Body of pancreas (tissue), 4 donors: ENCODE data around the gene JOSD1. TPM values are rescaled to one million over a fixed set of nuclear protein-coding genes. Genes with fewer than 3 reads are reported as not detected.
"Not testable (repeated sequence)": the region's sequence is repeated elsewhere in the genome, so short reads cannot be mapped to it uniquely, and the experiment has no call there.

Source experiments
- ATAC-seq: fragments of 150-250 bp; one replicate; pipeline ENCODE4 v1.9.1; 2016
- DNase-seq, 4 donors: peaks; one replicate each; pipeline ENCODE4 v3.0.0-alpha.2; 2019
- H3K27ac ChIP-seq, 4 donors: fragments of 200-600 bp; sonication (generic); 1 replicate in 3 of 4; 2 replicates in 1 of 4; pipeline versions ENCODE4 v1.5.1 to v1.6.1; 2016 to 2019; ENCODE audit warnings: mild to moderate bottlenecking in 1 of 4, mixed read lengths in 1 of 4, moderate library complexity in 1 of 4
- H3K27me3 ChIP-seq, 2 donors: fragments of 200-600 bp; sonication (generic); one replicate each; pipeline ENCODE4 v1.6.0; 2016; ENCODE audit warnings: mild to moderate bottlenecking in 1 of 2
- H3K36me3 ChIP-seq, 2 donors: fragments of 200-600 bp; sonication (generic); replicated peaks in 1 of 2; 2 replicates each; pipeline ENCODE4 v1.5.1; 2016; ENCODE audit warnings: low read depth in 2 of 2; ENCODE audit not compliant: insufficient read depth in 1 of 2
- H3K4me1 ChIP-seq: fragments of 200-600 bp; sonication (generic); one replicate; pipeline ENCODE4 v1.6.0; 2016
- H3K4me3 ChIP-seq, 2 donors: fragments of 200-600 bp; sonication (generic); 1 replicate in 1 of 2; 2 replicates in 1 of 2; pipeline ENCODE4 v1.5.1; 2016 to 2019
- H3K9me3 ChIP-seq, 3 donors: fragments of 200-600 bp; sonication (generic); 1 replicate in 2 of 3; 2 replicates in 1 of 3; pipeline ENCODE4 v1.5.1; 2016
- POLR2A ChIP-seq, 3 donors: fragments of 450-650 bp; IDR thresholded peaks; one replicate each; pipeline ENCODE4 v1.6.1; 2016; ENCODE audit warnings: antibody characterized with exemption in 3 of 3, mild to moderate bottlenecking in 2 of 3
- WGBS, 2 donors: methylation state at CpG; one replicate each; pipeline ENCODE4 v1.1.5; 2017; 5-methylcytosine and 5-hydroxymethylcytosine counted together
- intact Hi-C: fragments of 100-400 bp; cut with DNase I; formaldehyde crosslinking; loops from one replicate; pipeline ENCODE4 v1.15.1; 2023
- small RNA-seq: library from RNA; depleted of rRNA; stranded (forward); fragments of <200 nt; gene quantifications from one replicate; pipeline ENCODE3, GENCODE V24; 2016
- total RNA-seq, 2 donors: library from RNA; depleted of rRNA; stranded (reverse); fragments of >200 nt; gene quantifications; one replicate each; pipeline ENCODE4 v1.1.0, GENCODE V29; 2016
- TF ChIP-seq, protein P1 (sequence below), 7 experiments: fragments of 450-650 bp in 4 of 7; fragments of 200-600 bp in 3 of 7; sonication (generic) in 3 of 7; IDR thresholded peaks; one replicate each; pipeline ENCODE4 v1.5.1; 2016 to 2019; ENCODE audit warnings: antibody characterized with exemption in 7 of 7

JOSD1 gene
- total RNA-seq, 2 donors from 2014 or later, result 20.4 to 50.3 TPM

- no peak for DNase-seq
- Histone ChIP-seq H3K4me3 (no peak overlapping the region), H3K9me3 (no peaks in the 10 kb centered on the region), H3K27me3 (no peaks in the 10 kb centered on the region), H3K27ac (no peak overlapping the region), H3K36me3 (no peaks in the 10 kb centered on the region), H3K4me1 (no peaks in the 10 kb centered on the region)
- ATAC-seq, result no peak
- TF ChIP-seq POLR2A (IDR thresholded peaks at IDR 0.05), result no peak
- intact Hi-C loops, result no loop called here
- 90 to 92% methylated on average over 6 of the region's 6 CpGs for WGBS, 2 donors
Measured at GRCh38 chr22:38645430-38645829, 55.3 kb downstream of the JOSD1 start.

GRCh38 chr22:38644245-38644644 is 56.5 kb downstream of the JOSD1 start:
- not testable (repeated sequence) for ATAC-seq

GRCh38 chr22:38641476-38642040 is 59.2 kb downstream of the JOSD1 start:
- 88 to 94% methylated on average over 13 of the region's 13 CpGs for WGBS, 2 donors
- ATAC-seq (no peak), DNase-seq (no peak)
- TF ChIP-seq POLR2A (IDR thresholded peaks at IDR 0.05), result no peak
- TF ChIP-seq, protein P1, sequence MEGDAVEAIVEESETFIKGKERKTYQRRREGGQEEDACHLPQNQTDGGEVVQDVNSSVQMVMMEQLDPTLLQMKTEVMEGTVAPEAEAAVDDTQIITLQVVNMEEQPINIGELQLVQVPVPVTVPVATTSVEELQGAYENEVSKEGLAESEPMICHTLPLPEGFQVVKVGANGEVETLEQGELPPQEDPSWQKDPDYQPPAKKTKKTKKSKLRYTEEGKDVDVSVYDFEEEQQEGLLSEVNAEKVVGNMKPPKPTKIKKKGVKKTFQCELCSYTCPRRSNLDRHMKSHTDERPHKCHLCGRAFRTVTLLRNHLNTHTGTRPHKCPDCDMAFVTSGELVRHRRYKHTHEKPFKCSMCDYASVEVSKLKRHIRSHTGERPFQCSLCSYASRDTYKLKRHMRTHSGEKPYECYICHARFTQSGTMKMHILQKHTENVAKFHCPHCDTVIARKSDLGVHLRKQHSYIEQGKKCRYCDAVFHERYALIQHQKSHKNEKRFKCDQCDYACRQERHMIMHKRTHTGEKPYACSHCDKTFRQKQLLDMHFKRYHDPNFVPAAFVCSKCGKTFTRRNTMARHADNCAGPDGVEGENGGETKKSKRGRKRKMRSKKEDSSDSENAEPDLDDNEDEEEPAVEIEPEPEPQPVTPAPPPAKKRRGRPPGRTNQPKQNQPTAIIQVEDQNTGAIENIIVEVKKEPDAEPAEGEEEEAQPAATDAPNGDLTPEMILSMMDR (IDR thresholded peaks at IDR 0.05), result no peak
- H3K27ac ChIP-seq, result no peak overlapping the region
- no peaks in the 10 kb centered on the region for H3K36me3 ChIP-seq
- H3K4me1 ChIP-seq, result no peaks in the 10 kb centered on the region
- intact Hi-C loops, result no loop called here
- H3K27me3 ChIP-seq, result no peaks in the 10 kb centered on the region
- H3K4me3 ChIP-seq, result no peak overlapping the region
- no peaks in the 10 kb centered on the region for H3K9me3 ChIP-seq

More at GRCh38 chr22:38644245-38644644, 56.5 kb downstream of the JOSD1 start:
- 85 to 90% methylated on average over 5 of the region's 5 CpGs for WGBS, 2 donors
- intact Hi-C loops, H3K9me3 ChIP-seq, H3K36me3 ChIP-seq, H3K27ac ChIP-seq, H3K4me1 ChIP-seq, H3K4me3 ChIP-seq, H3K27me3 ChIP-seq, DNase-seq: not testable (repeated sequence)

- intact Hi-C loops, result no loop called here
Measured at GRCh38 chr22:38638728-38639127, 62.0 kb downstream of the JOSD1 start.

DNA sequence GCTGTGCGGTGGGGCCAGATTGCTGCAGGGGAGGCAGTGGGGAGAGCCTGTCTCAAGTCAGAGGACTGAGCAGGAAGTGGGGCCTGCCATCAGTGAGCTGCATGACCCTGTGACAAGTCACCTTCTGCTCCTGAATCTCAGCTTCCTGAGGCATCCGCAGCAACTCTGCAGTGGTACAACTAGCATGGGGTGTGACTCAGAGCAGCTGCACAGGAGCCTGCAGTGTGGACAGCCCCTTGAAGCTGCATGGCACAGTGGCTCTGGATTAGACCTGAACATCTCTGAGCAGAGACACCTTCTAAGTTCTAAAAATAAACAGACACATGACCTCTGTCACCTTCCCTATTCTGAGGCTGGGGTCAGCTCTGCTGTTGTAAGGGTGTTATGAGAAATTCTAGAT is 62.5 kb downstream of the JOSD1 start:
- TF ChIP-seq, protein P1 (IDR thresholded peaks at IDR 0.05), result no peak
- TF ChIP-seq POLR2A (IDR thresholded peaks at IDR 0.05), result no peak
- 84 to 93% methylated on average over 2 of the region's 2 CpGs for WGBS, 2 donors
- Histone ChIP-seq H3K4me3 (no peak overlapping the region), H3K4me1 (no peaks in the 10 kb centered on the region), H3K36me3 (no peaks in the 10 kb centered on the region), H3K9me3 (no peaks in the 10 kb centered on the region), H3K27ac (no peak overlapping the region), H3K27me3 (no peaks in the 10 kb centered on the region)
- DNase-seq (no peak), ATAC-seq (no peak)
- intact Hi-C loops, result no loop called here

More at GRCh38 chr22:38638728-38639127, 62.0 kb downstream of the JOSD1 start:
- TF ChIP-seq, protein P1 (IDR thresholded peaks at IDR 0.05), result no peak
- no peak for TF ChIP-seq POLR2A (IDR thresholded peaks at IDR 0.05)
- no peak overlapping the region for H3K4me3 ChIP-seq
- H3K36me3 ChIP-seq, result no peaks in the 10 kb centered on the region
- no peaks in the 10 kb centered on the region for H3K27me3 ChIP-seq
- H3K27ac ChIP-seq, result no peak overlapping the region
- no peak for DNase-seq
- WGBS, 2 donors, result 59 to 69% methylated on average over 3 of the region's 3 CpGs
- no peaks in the 10 kb centered on the region for H3K9me3 ChIP-seq
- ATAC-seq, result no peak
- H3K4me1 ChIP-seq, result no peaks in the 10 kb centered on the region

Small RNA genes lying within 50 kb of the gene (small RNA-seq; reads per million reads assigned to genes)
- gene AL021707.8, result not detected

Other genes starting within 250 kb of the JOSD1 start
- gene KCNJ4, start 245.7 kb downstream of the JOSD1 start, total RNA-seq, result not detected
- 10 to 100 TPM in 1 of 2 donors, 1 to 10 TPM in 1; 5.6 to 16.3 TPM for gene KDELR3, start 232.8 kb downstream of the JOSD1 start, total RNA-seq
- 100 to 1,000 TPM; 403 to 467 TPM for gene DDX17, start 194.6 kb downstream of the JOSD1 start, total RNA-seq
- gene DMC1, start 130.8 kb downstream of the JOSD1 start, total RNA-seq, result under 1 TPM in 1 of 2 donors, not detected in 1; 0.78 TPM
- 1 to 10 TPM; 1.3 to 3.6 TPM for gene FAM227A, start 44.6 kb downstream of the JOSD1 start, total RNA-seq
- gene CBY1, start 44.3 kb downstream of the JOSD1 start, total RNA-seq, result 10 to 100 TPM in 1 of 2 donors, 1 to 10 TPM in 1; 8.6 to 16.5 TPM
- gene TOMM22, start 19.0 kb downstream of the JOSD1 start, total RNA-seq, result 10 to 100 TPM; 16.6 to 21.4 TPM
- 10 to 100 TPM; 34.0 to 53.4 TPM for gene GTPBP1, start 5.0 kb upstream of the JOSD1 start, total RNA-seq
- 100 to 1,000 TPM; 143 to 166 TPM for gene SUN2, start 55.1 kb upstream of the JOSD1 start, total RNA-seq
- 10 to 100 TPM; 11.4 to 13.8 TPM for gene DNAL4, start 93.2 kb upstream of the JOSD1 start, total RNA-seq
- 10 to 100 TPM in 1 of 2 donors, 1 to 10 TPM in 1; 6.0 to 10.5 TPM for gene NPTXR, start 143.1 kb upstream of the JOSD1 start, total RNA-seq
- gene CBX6, start 171.3 kb upstream of the JOSD1 start, total RNA-seq, result 10 to 100 TPM; 32.7 to 45.2 TPM